HG03439 (cell line): ENCODE measurements around the gene OPALIN.

Source experiments
- ATAC-seq: cut with Tn5 transposase; IDR thresholded peaks from one replicate; pipeline ENCODE4 v1.9.1; 2021; ENCODE audit warnings: mild to moderate bottlenecking, moderate library complexity; ENCODE audit not compliant: unreplicated experiment

OPALIN gene

DNA sequence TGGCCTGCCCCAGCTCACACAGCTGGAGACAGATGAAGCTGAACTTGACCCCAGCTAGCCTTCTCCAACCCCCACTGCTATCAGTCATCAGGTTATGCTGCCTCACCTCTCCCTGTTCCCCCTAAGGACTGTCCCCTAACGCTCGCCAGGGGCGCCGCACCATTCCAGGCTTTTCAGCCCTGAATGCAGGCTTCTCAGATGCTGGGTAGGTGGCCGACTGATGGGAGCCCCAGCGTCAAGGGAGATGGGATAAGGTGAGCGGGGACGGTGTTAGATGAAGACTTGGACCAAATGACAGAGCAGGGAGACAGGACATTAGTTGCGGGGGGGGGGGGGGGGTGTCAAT is 15.8 kb upstream of the OPALIN start:
- no peak for ATAC-seq

DNA sequence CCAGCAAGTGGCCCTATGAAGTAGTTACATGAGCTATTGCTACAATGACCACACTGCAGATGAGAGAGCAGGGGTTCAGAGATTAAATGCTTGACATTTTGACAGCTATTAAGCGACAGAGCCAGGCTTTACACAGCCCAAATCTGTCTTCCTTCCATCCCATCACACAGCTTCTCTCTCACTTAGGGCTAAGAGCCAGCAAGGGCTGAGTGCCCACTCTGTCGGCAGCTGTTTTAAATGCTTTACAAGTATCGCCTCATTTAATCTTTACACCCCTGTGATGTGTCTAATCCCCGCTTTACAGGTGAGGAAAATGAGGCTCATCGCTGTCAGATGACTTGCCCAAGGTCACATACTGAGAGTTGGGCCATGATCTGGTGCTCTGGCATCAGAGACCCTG is 15.2 kb upstream of the OPALIN start:
- ATAC-seq, result no peak

DNA sequence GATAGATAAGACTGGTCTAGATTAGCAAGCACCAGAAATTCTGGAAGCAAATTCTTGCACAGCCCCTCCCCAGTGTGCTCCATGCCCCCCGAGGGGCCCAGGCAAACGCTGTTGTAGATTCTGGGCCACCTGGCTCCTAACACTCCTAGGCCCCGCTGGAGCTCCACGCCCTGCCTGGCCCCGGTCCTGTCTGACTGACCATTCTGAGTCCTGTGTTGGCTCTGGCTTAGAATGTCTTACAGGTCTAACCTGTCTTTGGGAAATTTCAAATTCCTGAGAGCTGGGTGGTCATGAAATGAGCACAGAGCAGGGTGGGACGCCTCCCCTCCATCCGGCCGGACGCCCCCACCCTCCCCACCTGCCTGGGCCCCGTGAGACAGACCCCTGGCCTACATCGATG is 12.6 kb upstream of the OPALIN start:
- ATAC-seq, result no peak

DNA sequence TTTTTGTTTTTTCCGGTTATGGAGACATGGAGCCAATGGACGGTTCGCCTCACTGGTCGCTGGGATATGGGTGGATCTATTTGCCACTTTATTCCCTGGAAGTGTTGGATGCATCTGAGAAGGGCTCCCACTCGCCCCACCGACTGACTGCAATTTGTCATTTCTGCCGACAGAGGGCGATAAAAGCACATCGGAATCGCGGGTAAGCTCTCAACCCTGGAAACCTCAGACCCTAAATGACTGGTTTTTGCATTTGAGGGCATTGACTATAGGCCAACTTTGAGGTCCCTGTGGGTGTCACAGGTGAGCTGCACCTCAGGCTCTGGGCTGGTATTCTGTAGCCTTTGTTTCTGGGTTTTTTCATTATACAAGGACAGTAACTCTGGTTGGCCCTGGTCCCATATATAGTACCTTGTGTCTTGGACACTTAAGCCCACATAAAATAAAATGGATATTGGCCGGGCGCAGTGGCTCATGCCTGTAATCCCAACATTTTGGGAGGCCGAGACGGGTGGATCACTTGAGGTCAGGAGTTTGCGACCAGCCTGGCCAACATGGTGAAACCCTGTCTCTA is 11.9 kb upstream of the OPALIN start:
- no peak for ATAC-seq

DNA sequence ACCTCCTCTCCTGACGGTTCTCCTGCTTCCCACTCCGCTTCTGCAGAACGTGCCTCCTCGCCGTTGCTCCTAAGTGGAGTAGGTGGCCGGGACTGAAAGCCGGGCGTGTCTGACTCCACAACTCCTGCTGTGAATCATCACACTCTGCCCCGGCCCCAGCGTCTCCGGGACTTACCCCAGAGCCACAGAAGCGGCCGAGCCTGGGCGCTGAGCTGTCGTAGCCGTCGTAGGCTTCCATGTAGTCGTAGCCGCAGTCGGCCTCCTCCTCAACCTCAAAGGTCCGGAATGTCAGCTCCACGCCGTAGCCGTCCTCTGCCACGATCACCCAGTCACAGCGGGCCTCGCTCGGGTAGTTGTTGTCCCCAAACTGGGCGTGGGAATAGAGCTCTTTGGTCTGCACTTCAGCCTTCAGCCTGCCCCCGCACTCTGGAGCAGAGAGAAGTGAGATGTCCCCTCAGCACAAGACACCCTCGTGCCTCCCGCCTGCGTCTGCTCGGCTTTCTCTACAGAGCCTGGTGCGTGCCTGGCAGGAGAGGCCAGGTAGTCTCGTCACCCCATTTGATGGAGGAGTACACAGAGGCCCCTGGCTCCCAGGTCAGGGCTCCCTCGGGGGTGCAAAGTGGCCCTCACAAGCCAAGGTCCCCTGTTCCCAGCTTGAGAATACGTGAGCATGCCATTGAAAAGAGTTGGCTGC is 11.2 kb upstream of the OPALIN start:
- no peak for ATAC-seq

DNA sequence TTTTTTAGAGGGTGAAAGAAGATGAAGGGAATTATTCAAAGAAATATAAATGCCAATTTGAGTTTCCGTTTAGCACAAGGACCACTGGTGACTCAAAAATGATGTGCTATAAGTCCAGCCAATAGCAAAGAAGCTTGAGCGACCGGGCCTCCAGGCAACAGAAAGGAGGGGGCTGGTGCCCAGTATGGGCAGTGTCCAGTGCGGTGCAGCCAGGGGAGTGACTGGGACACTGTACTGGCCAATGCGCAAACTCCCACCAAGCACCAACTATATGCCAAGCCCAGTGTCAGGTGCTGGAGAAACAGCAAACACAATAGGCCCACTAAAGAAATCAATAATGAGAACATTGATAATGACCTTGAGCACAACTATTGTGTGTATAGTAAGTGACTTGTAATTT is 10.2 kb upstream of the OPALIN start:
- ATAC-seq, result no peak

GRCh38 chr10:96367470-96367869 is 8.7 kb upstream of the OPALIN start:
- no peak for ATAC-seq

DNA sequence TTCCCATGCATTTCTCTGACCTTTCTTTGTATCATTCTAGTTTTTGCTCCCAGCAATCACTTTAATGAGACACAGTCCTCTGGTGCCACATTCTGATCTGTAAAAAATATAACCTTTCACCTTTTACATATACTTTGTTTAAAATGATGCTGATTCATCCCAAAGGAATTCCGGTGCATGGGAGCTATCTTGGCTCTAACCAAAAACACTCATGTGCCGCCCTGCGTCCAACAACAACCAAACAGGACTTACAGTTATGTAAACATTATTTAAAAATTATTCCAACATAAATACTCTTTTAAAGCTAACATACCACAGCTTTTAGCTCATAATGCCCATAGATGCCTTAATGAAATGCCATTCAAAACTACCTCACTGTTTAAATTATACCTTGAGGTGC is 7.7 kb upstream of the OPALIN start:
- no peak for ATAC-seq

GRCh38 chr10:96365571-96365970 is 6.8 kb upstream of the OPALIN start:
- ATAC-seq, result no peak

- ATAC-seq, result no peak
Observed at GRCh38 chr10:96360766-96361165, 2.0 kb upstream of the OPALIN start.

GRCh38 chr10:96360331-96360730 is 1.5 kb upstream of the OPALIN start:
- ATAC-seq, result no peak

GRCh38 chr10:96359616-96360015 is 814 bp upstream of the OPALIN start:
- no peak for ATAC-seq

GRCh38 chr10:96357038-96357620 is 1.7 kb downstream of the OPALIN start:
- no peak for ATAC-seq

GRCh38 chr10:96352582-96352981 is 6.2 kb downstream of the OPALIN start:
- ATAC-seq, result no peak

- no peak for ATAC-seq
Observed at GRCh38 chr10:96352027-96352426, 6.8 kb downstream of the OPALIN start.

- no peak for ATAC-seq
Observed at GRCh38 chr10:96346295-96346694, 12.5 kb downstream of the OPALIN start.

GRCh38 chr10:96345222-96345621 is 13.6 kb downstream of the OPALIN start:
- no peak for ATAC-seq

- no peak for ATAC-seq
Observed at GRCh38 chr10:96344178-96344577, 14.6 kb downstream of the OPALIN start.

DNA sequence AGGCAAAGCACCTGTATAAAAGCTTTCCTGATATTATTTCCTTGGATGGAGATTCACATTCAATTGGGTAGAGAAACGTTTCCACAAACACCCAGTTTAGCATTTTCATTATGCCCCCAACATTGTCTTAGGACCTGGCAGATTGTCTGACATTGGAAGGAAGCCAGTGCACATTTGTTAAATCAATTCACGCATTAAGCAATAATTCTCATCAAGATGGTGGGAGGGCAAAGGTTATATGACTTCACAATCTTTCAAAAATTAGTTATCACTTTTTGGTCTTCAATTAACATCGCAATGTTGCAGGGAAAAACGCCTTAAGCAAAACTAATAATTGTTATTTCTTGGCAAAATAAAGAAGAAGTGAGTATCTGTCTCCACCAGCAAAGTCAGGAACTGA is 16.4 kb downstream of the OPALIN start:
- ATAC-seq, result no peak

DNA sequence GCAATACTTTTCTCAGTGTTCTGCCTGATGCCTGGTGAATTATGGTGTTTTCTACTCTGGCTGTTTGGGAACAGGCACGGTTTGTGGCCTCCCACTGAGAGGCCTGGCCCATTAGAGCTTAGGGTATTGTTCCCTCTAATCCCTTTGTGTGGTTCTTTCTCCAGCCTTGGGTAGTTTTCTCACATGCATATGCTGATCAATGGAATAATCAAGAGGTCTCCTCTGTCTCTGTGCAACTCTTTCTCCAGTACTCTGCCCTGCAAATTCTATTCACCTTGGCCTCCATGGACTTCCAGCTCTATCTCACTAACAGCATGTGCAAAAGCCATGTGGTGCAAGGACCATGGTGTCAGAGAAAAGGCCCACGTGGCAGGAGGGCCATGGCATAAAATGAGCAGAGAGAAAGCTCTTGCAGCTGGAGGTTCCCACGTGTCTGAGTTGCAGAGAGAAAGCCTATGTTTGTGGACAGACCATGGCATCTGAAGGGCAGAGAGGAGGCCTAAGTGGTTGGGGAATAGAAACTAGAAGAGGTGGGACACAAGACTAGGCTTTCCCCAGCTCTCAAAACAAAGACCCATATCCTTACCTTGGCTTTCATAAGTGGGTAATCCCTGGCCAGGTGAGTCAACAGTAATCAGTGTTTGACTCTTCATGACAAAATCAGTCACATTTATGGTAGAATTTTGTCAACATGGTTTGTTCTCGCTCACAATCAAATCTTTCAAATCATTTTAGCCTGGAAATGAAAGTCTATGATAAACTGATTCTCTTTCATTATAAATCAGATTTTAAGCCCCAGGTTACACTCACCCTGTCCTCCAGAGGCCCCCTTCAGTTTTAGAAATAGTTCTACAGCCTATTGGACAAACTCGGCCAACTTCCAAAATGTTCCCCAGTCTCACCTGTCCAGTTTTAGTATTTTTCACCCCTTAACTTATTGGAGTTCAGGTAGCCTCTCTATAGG is 17.3 kb downstream of the OPALIN start:
- peak; percentile 60 for ATAC-seq
